Brain microvascular endothelial cell (primary cell): ENCODE data around the gene FYN.
"Not testable (repeated sequence)": the region's sequence is repeated elsewhere in the genome, so short reads cannot be mapped to it uniquely, and the experiment has no call there.

ENCODE experiments used
- DNase-seq: peaks from one replicate; pipeline ENCODE4 v3.0.0-alpha.2; 2020
- H3K27ac ChIP-seq: fragments of 250-450 bp; sonication (Bioruptor Pico); 2 replicates; pipeline ENCODE4 v1.5.1; 2020; ENCODE audit warnings: mild to moderate bottlenecking, moderate library complexity
- H3K27me3 ChIP-seq: fragments of 250-450 bp; sonication (Bioruptor Pico); replicated peaks from 2 replicates; pipeline ENCODE4 v1.5.1; 2020; ENCODE audit warnings: mild to moderate bottlenecking
- H3K36me3 ChIP-seq: fragments of 250-450 bp; sonication (Bioruptor Pico); replicated peaks from 2 replicates; pipeline ENCODE4 v1.5.1; 2020; ENCODE audit warnings: mild to moderate bottlenecking
- H3K4me3 ChIP-seq: 2 replicates; pipeline ENCODE4 v1.5.1; 2011; ENCODE audit warnings: low read depth, mild to moderate bottlenecking, control low read depth, low read length, moderate library complexity
- in situ Hi-C: cut with HindIII; loops from 2 replicates; pipeline ENCODE4 v1.10.0; 2017; ENCODE audit warnings: low sequenced_read_pairs, low pct_ligation_motif_present
- TF ChIP-seq, protein P1 (sequence below): IDR thresholded peaks from 2 replicates; pipeline ENCODE4 v1.5.1; 2011; ENCODE audit warnings: low read depth, mild to moderate bottlenecking, moderate library complexity, low read length, control low read depth, inconsistent platforms; ENCODE audit errors: missing control alignments

FYN gene

DNA sequence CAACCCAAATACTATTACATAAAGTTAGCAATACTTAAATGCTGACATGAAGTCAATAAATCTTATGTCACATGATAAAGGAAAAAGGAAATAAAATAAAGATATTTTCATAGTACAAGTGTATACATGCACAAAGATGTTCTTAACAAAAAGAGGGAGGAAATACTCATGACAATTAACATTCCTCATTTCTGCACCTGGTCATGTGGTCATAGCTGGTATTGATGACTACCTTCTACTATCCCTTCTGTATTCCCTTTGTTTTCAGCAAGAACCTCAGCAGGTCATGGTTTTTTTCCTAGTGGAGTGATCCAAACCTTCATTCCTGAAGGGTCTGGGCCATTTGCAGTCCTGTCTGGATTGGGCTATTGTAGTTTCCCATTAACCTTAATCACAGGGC, 43.5 kb upstream of the FYN start:
- H3K36me3 ChIP-seq, result no peaks in the 10 kb centered on the region
- no peak overlapping the region for H3K4me3 ChIP-seq
- H3K27ac ChIP-seq, result no peak overlapping the region
- H3K27me3 ChIP-seq, result no peaks in the 10 kb centered on the region
- TF ChIP-seq, protein P1, sequence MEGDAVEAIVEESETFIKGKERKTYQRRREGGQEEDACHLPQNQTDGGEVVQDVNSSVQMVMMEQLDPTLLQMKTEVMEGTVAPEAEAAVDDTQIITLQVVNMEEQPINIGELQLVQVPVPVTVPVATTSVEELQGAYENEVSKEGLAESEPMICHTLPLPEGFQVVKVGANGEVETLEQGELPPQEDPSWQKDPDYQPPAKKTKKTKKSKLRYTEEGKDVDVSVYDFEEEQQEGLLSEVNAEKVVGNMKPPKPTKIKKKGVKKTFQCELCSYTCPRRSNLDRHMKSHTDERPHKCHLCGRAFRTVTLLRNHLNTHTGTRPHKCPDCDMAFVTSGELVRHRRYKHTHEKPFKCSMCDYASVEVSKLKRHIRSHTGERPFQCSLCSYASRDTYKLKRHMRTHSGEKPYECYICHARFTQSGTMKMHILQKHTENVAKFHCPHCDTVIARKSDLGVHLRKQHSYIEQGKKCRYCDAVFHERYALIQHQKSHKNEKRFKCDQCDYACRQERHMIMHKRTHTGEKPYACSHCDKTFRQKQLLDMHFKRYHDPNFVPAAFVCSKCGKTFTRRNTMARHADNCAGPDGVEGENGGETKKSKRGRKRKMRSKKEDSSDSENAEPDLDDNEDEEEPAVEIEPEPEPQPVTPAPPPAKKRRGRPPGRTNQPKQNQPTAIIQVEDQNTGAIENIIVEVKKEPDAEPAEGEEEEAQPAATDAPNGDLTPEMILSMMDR, result no peak
- in situ Hi-C loops, result no loop called here
- DNase-seq, result no peak

DNA sequence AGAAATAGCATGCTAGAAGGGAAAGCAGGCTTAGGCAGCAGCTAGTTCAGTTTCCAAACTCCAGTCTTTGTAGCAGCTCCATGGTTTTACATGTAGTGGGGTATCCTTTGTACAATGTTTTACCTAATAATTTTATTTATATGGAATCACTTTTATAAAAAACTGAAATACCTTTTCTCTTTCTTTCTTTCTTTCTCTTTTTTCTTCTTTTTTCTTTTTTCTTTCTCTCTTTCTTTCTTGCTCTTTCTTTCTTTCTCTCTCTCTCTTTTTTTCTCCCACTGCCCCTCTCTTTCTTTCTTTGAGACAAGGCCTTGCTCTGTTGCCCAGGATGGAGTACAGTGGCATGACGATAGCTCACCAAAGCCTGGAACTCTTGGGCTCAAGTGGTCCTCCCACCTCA, 41.4 kb upstream of the FYN start:
- H3K4me3 ChIP-seq, result no peak overlapping the region
- in situ Hi-C loops, result no loop called here
- H3K27ac ChIP-seq, result no peak overlapping the region
- no peaks in the 10 kb centered on the region for H3K27me3 ChIP-seq
- TF ChIP-seq, protein P1, result no peak
- DNase-seq, result no peak
- H3K36me3 ChIP-seq, result no peaks in the 10 kb centered on the region

DNA sequence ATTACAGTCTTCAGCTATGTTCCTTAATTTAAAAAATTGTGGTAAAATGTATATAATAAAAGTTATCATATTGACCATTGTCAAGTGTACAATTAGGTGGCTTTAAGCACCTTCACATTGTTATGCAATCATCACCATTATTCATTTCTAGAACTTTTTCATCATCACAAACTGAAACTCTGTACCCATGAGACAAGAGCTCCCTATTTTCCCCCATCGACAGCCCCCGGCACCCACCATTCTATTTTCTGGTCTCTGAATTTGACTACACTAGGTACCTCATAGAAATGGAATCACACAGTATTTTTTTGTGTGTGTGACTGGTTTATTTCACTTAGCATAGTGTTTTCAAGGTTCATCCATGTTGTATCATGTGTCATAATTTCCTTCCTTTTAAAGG, 39.7 kb upstream of the FYN start:
- Histone ChIP-seq H3K4me3 (no peak overlapping the region), H3K27me3 (no peaks in the 10 kb centered on the region), H3K27ac (no peak overlapping the region), H3K36me3 (no peaks in the 10 kb centered on the region)
- TF ChIP-seq, protein P1, result no peak
- in situ Hi-C loops, result no loop called here
- no peak for DNase-seq

DNA sequence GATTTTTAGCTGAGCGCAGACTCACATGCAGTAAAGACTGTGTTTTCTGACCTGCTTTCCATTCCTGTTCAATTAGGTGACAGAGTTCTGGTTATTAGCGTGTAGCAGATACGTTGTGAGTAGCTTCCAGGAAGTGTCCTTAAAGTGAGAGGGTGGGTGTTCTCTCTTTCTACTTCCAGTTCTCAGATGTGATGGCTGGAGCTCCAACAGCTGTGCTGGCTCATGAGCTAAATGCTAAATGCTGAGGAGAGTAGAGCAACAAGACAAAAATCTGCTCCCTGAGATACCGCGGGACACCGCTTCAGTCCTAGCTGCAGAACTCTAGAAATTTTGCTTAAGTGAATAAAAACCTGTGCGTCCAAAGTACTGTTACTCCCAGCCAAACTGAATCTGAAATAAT, 38.2 kb upstream of the FYN start:
- Histone ChIP-seq H3K4me3 (no peak overlapping the region), H3K36me3 (no peaks in the 10 kb centered on the region), H3K27me3 (no peaks in the 10 kb centered on the region), H3K27ac (no peak overlapping the region)
- in situ Hi-C loops, result no loop called here
- TF ChIP-seq, protein P1, result no peak
- no peak for DNase-seq

DNA sequence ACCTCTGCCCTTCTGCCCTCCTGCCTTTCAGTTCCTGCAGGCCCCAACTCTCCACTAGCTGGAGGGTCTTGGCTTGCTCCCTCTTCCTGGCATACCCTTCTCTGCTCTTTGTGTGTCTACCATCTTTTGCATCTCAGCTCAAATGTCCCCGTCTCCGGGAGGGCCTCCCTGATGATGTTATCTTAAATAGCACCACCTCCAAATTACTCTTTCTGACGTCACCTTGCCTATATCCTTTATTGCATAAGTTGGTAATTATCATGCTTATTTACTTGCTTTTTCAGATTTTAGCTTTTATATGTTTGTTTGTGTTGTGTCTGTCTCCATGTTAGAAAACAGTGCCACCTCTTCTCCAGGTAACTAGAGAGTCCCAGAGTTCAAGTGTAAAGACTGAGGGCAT, 36.0 kb upstream of the FYN start:
- Histone ChIP-seq H3K36me3 (no peaks in the 10 kb centered on the region), H3K4me3 (no peak overlapping the region), H3K27me3 (no peaks in the 10 kb centered on the region), H3K27ac (no peak overlapping the region)
- TF ChIP-seq, protein P1, result no peak
- in situ Hi-C loops, result no loop called here
- DNase-seq, result no peak

DNA sequence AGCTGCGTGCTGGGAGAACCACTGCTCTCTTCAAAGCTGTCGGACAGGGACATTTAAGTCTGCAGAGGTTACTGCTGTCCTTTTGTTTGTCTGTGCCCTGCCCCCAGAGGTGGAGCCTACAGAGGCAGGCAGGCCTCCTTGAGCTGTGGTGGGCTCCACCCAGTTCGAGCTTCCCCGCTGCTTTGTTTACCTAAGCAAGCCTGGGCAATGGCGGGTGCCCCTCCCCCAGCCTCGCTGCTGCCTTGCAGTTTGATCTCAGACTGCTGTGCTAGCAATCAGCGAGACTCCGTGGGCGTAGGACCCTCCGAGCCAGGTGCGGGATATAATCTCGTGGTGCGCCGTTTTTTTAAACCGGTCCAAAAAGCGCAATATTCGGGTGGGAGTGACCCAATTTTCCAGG, 35.1 kb upstream of the FYN start:
- H3K36me3 ChIP-seq, H3K27me3 ChIP-seq, DNase-seq, in situ Hi-C loops, H3K27ac ChIP-seq, H3K4me3 ChIP-seq: not testable (repeated sequence)
